SK-N-SH treated with all-trans-retinoic acid at 6 μM for 48 hours (cell line): ENCODE results near the gene HK2.

Experiments used
- ATAC-seq: fragments of 200-7000 bp; cut with Tn5 transposase; 3 replicates; pipeline ENCODE4 v1.9.1; 2020; ENCODE audit warnings: mild to moderate bottlenecking, moderate library complexity
- ARNTL ChIP-seq: fragments of 450-650 bp; formaldehyde crosslinking; IDR thresholded peaks from 2 replicates; pipeline ENCODE4 v1.5.0; 2020; ENCODE audit warnings: low read depth, mild to moderate bottlenecking, moderate library complexity, borderline replicate concordance
- BACH2 ChIP-seq: fragments of 250-450 bp; sonication (Bioruptor Pico); IDR thresholded peaks from 2 replicates; pipeline ENCODE4 v1.9.0; 2021; ENCODE audit warnings: mild to moderate bottlenecking, borderline replicate concordance
- CSDC2 ChIP-seq: fragments of 250-450 bp; sonication (Bioruptor Pico); IDR thresholded peaks from 2 replicates; pipeline ENCODE4 v1.5.0; 2020; ENCODE audit warnings: mild to moderate bottlenecking, moderate library complexity
- ESRRG ChIP-seq: fragments of 250-450 bp; sonication (Bioruptor Pico); IDR thresholded peaks from 2 replicates; pipeline ENCODE4 v1.6.1; 2021; ENCODE audit warnings: mild to moderate bottlenecking
- ISL1 ChIP-seq: fragments of 250-450 bp; sonication (Bioruptor Pico); IDR thresholded peaks from 2 replicates; pipeline ENCODE4 v2.1.2; 2022; ENCODE audit warnings: mild to moderate bottlenecking, moderate library complexity
- OSR1 ChIP-seq: fragments of 250-450 bp; sonication (Bioruptor Pico); IDR thresholded peaks from 2 replicates; pipeline ENCODE4 v1.8.0; 2022; ENCODE audit warnings: moderate library complexity, mild to moderate bottlenecking, inconsistent platforms
- PPARA ChIP-seq: fragments of 250-450 bp; sonication (Bioruptor Pico); IDR thresholded peaks from 2 replicates; pipeline ENCODE4 v1.5.0; 2020; ENCODE audit warnings: mild to moderate bottlenecking, borderline replicate concordance
- RARB ChIP-seq: fragments of 250-450 bp; sonication (Bioruptor Pico); IDR thresholded peaks from 2 replicates; pipeline ENCODE4 v1.8.0; 2021; ENCODE audit warnings: mild to moderate bottlenecking, moderate library complexity
- SNAI2 ChIP-seq: fragments of 250-450 bp; sonication (Bioruptor Pico); IDR thresholded peaks from 2 replicates; pipeline ENCODE4 v1.5.0; 2020; ENCODE audit warnings: mild to moderate bottlenecking, moderate library complexity
- TCF4 ChIP-seq: fragments of 250-450 bp; sonication (Bioruptor Pico); IDR thresholded peaks from 2 replicates; pipeline ENCODE4 v1.8.0; 2021; ENCODE audit warnings: mild to moderate bottlenecking, moderate library complexity, borderline replicate concordance
- TOX ChIP-seq: fragments of 250-450 bp; sonication (Bioruptor Pico); IDR thresholded peaks from 2 replicates; pipeline ENCODE4 v1.8.0; 2021; ENCODE audit warnings: mild to moderate bottlenecking, moderate library complexity, borderline replicate concordance
- ZC3H10 ChIP-seq: fragments of 250-450 bp; sonication (Bioruptor Pico); IDR thresholded peaks from 2 replicates; pipeline ENCODE4 v1.5.1; 2021; ENCODE audit warnings: mild to moderate bottlenecking, moderate library complexity
- ZFP3 ChIP-seq: fragments of 250-450 bp; sonication (Bioruptor Pico); IDR thresholded peaks from 2 replicates; pipeline ENCODE4 v1.5.0; 2020; ENCODE audit warnings: mild to moderate bottlenecking, moderate library complexity
- ZFP30 ChIP-seq: fragments of 450-650 bp; formaldehyde crosslinking; IDR thresholded peaks from 2 replicates; pipeline ENCODE4 v1.5.0; 2022; ENCODE audit warnings: mild to moderate bottlenecking, moderate library complexity
- ZNF565 ChIP-seq: fragments of 450-650 bp; formaldehyde crosslinking; conservative IDR thresholded peaks from 2 replicates; pipeline ENCODE4 v1.5.0; 2020; ENCODE audit warnings: low read depth, mild to moderate bottlenecking, moderate library complexity
- ZNF70 ChIP-seq: fragments of 450-650 bp; formaldehyde crosslinking; IDR thresholded peaks from 2 replicates; pipeline ENCODE4 v1.5.0; 2020; ENCODE audit warnings: mild to moderate bottlenecking, moderate library complexity
- ZNF8 ChIP-seq: fragments of 450-650 bp; formaldehyde crosslinking; IDR thresholded peaks from 2 replicates; pipeline ENCODE4 v1.5.0; 2020; ENCODE audit warnings: mild to moderate bottlenecking, moderate library complexity
- TF ChIP-seq, protein P1 (sequence below): fragments of 250-450 bp; sonication (Bioruptor Pico); IDR thresholded peaks from 2 replicates; pipeline ENCODE4 v1.5.1; 2021; ENCODE audit warnings: mild to moderate bottlenecking, moderate library complexity
- TF ChIP-seq, protein P2 (sequence below): fragments of 250-450 bp; sonication (Bioruptor Pico); IDR thresholded peaks from 2 replicates; pipeline ENCODE4 v1.8.0; 2020; ENCODE audit warnings: mild to moderate bottlenecking, moderate library complexity, borderline replicate concordance
- TF ChIP-seq, protein P3 (sequence below): fragments of 250-450 bp; sonication (Bioruptor Pico); IDR thresholded peaks from 2 replicates; pipeline ENCODE4 v1.5.1; 2020; ENCODE audit warnings: low read depth, mild to moderate bottlenecking, moderate library complexity
- TF ChIP-seq, protein P4 (sequence below): fragments of 250-450 bp; sonication (Bioruptor Pico); IDR thresholded peaks from 2 replicates; pipeline ENCODE4 v1.8.0; 2021; ENCODE audit warnings: low read depth, mild to moderate bottlenecking, moderate library complexity, borderline replicate concordance
- TF ChIP-seq, protein P5 (sequence below): fragments of 250-450 bp; sonication (Bioruptor Pico); IDR thresholded peaks from 2 replicates; pipeline ENCODE4 v1.5.0; 2020; ENCODE audit warnings: mild to moderate bottlenecking, moderate library complexity

The HK2 gene

DNA sequence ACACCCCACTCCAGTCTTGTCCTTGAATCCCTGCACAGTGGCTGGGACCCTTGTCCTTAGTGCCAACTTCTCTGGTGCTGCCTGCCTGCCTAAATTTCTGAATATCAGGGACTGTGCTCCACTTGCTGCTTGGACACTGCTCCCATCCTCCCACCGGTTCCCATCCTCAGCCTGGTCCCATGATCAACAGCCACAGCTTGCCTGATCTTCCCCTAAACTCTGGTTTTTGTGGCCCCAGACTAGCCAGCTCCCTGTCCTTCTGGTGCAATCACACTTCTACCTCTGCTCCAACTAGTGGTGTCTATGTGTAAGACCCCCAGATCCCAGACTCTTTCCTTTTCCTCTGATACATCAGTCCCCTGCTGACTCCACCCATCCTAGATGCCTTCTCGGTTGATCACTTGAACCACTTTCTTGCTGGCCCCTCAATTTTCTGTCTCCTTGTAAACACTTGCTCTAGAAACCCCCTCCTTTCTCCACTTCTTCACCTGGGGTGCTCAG lies 87.4 kb downstream of the HK2 start:
- ATAC-seq: no peak
- TF ChIP-seq ZC3H10 (CRISPR knock-in tag): no peak

DNA sequence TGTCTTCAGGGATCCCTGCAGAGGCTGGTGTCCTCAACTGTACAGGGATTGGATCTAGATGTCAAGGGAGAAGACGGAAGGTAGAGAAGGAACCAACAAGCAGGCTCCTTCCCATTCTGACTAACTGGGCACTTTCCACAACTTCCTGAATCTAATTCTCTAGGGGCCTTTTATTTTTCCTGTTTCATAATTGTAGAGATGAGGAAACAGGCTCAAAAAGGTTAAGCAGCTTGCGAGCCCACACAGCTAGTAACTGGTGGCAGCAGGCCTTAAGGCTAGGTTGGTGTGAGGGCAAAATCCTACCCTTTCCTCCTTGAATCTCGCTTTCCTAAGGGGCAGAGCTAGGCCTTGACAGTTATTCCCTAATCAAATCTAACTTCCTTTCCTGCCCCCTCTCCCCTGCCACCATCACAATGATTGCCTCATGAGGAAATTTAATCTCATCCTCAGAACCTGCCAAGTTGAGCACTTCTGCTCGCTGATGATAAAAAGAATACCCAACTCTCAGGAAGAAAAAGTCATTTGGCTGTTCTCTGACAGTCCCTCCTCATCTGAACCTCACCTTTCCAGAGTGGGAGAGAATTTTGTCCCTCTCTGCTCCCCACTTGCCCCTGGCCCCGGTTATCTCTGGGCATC lies 88.8 kb downstream of the HK2 start:
- ATAC-seq: no peak
- TF ChIP-seq, protein P1, sequence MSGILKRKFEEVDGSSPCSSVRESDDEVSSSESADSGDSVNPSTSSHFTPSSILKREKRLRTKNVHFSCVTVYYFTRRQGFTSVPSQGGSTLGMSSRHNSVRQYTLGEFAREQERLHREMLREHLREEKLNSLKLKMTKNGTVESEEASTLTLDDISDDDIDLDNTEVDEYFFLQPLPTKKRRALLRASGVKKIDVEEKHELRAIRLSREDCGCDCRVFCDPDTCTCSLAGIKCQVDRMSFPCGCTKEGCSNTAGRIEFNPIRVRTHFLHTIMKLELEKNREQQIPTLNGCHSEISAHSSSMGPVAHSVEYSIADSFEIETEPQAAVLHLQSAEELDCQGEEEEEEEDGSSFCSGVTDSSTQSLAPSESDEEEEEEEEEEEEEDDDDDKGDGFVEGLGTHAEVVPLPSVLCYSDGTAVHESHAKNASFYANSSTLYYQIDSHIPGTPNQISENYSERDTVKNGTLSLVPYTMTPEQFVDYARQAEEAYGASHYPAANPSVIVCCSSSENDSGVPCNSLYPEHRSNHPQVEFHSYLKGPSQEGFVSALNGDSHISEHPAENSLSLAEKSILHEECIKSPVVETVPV (CRISPR knock-in tag): no peak
- TF ChIP-seq ZNF565 (CRISPR knock-in tag) (no peak), OSR1 (CRISPR knock-in tag) (no peak), PPARA (CRISPR knock-in tag) (no peak), ESRRG (CRISPR knock-in tag) (no peak), TOX (CRISPR knock-in tag) (no peak), ARNTL (CRISPR knock-in tag) (no peak), TCF4 (CRISPR knock-in tag) (no peak), CSDC2 (CRISPR knock-in tag) (no peak), BACH2 (no peak)
- TF ChIP-seq, protein P2, sequence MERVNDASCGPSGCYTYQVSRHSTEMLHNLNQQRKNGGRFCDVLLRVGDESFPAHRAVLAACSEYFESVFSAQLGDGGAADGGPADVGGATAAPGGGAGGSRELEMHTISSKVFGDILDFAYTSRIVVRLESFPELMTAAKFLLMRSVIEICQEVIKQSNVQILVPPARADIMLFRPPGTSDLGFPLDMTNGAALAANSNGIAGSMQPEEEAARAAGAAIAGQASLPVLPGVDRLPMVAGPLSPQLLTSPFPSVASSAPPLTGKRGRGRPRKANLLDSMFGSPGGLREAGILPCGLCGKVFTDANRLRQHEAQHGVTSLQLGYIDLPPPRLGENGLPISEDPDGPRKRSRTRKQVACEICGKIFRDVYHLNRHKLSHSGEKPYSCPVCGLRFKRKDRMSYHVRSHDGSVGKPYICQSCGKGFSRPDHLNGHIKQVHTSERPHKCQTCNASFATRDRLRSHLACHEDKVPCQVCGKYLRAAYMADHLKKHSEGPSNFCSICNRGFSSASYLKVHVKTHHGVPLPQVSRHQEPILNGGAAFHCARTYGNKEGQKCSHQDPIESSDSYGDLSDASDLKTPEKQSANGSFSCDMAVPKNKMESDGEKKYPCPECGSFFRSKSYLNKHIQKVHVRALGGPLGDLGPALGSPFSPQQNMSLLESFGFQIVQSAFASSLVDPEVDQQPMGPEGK: no peak

DNA sequence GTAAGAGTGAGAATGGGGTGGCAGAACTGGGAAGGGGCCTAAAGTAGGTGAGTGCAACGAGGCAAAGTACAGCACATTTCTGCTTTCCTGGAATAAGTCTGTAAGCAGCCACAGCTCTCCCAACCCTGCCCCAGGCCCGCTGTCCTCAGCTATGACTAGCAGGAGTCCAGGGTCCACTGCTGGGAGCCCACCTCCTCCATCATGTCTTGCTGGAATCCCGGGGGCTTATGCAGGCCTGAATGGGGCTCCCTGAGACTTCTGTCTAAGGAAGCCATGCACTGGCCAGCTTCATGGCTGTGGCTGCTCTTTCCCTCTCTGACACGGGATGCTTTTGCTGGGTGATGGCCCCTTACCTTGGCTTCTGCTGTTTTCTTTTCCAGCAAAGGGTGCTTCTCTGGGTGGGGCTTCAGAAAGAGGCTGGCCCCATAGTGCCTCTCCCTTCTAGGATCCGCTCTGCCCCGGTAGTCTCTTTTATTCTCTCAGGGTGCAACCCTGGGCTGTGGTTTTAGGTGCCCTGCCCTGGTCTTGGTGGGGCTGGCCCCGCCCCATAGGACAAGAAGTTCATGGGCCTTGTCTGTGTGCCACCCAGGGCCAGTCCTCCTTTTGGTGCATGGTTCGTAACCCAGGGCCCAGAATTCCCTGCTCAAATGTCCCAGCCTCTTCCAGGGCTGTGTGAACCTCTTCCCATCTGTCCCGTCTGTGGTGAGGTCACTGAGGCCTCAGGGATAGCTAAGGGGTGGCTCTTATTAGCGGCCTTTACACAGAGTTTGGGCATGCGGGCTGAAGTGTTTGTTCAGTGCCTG lies 90.7 kb downstream of the HK2 start:
- ATAC-seq: no peak
- TF ChIP-seq ZFP30 (CRISPR knock-in tag) (no peak), ZNF70 (CRISPR knock-in tag) (no peak), TCF4 (CRISPR knock-in tag) (no peak), ESRRG (CRISPR knock-in tag) (no peak), RARB (CRISPR knock-in tag) (no peak), OSR1 (CRISPR knock-in tag) (no peak), ZNF8 (CRISPR knock-in tag) (no peak), PPARA (CRISPR knock-in tag) (no peak), ZC3H10 (CRISPR knock-in tag) (no peak), BACH2 (no peak), ISL1 (CRISPR knock-in tag) (no peak), CSDC2 (CRISPR knock-in tag) (no peak), SNAI2 (CRISPR knock-in tag) (no peak), TOX (CRISPR knock-in tag) (no peak), ZFP3 (CRISPR knock-in tag) (no peak)
- TF ChIP-seq, protein P3, sequence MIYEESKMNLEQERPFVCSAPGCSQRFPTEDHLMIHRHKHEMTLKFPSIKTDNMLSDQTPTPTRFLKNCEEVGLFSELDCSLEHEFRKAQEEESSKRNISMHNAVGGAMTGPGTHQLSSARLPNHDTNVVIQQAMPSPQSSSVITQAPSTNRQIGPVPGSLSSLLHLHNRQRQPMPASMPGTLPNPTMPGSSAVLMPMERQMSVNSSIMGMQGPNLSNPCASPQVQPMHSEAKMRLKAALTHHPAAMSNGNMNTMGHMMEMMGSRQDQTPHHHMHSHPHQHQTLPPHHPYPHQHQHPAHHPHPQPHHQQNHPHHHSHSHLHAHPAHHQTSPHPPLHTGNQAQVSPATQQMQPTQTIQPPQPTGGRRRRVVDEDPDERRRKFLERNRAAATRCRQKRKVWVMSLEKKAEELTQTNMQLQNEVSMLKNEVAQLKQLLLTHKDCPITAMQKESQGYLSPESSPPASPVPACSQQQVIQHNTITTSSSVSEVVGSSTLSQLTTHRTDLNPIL: no peak
- TF ChIP-seq, protein P4, sequence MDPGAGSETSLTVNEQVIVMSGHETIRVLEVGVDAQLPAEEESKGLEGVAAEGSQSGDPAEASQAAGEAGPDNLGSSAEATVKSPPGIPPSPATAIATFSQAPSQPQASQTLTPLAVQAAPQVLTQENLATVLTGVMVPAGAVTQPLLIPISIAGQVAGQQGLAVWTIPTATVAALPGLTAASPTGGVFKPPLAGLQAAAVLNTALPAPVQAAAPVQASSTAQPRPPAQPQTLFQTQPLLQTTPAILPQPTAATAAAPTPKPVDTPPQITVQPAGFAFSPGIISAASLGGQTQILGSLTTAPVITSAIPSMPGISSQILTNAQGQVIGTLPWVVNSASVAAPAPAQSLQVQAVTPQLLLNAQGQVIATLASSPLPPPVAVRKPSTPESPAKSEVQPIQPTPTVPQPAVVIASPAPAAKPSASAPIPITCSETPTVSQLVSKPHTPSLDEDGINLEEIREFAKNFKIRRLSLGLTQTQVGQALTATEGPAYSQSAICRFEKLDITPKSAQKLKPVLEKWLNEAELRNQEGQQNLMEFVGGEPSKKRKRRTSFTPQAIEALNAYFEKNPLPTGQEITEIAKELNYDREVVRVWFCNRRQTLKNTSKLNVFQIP (CRISPR knock-in tag): no peak
- TF ChIP-seq, protein P2: no peak
- TF ChIP-seq, protein P1 (CRISPR knock-in tag): no peak
- TF ChIP-seq, protein P5, sequence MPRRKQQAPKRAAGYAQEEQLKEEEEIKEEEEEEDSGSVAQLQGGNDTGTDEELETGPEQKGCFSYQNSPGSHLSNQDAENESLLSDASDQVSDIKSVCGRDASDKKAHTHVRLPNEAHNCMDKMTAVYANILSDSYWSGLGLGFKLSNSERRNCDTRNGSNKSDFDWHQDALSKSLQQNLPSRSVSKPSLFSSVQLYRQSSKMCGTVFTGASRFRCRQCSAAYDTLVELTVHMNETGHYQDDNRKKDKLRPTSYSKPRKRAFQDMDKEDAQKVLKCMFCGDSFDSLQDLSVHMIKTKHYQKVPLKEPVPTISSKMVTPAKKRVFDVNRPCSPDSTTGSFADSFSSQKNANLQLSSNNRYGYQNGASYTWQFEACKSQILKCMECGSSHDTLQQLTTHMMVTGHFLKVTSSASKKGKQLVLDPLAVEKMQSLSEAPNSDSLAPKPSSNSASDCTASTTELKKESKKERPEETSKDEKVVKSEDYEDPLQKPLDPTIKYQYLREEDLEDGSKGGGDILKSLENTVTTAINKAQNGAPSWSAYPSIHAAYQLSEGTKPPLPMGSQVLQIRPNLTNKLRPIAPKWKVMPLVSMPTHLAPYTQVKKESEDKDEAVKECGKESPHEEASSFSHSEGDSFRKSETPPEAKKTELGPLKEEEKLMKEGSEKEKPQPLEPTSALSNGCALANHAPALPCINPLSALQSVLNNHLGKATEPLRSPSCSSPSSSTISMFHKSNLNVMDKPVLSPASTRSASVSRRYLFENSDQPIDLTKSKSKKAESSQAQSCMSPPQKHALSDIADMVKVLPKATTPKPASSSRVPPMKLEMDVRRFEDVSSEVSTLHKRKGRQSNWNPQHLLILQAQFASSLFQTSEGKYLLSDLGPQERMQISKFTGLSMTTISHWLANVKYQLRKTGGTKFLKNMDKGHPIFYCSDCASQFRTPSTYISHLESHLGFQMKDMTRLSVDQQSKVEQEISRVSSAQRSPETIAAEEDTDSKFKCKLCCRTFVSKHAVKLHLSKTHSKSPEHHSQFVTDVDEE (CRISPR knock-in tag): no peak
